A673 (cell line): ENCODE results near the gene COX6B2.

Source experiments
- CTCF ChIP-seq: fragments of 300-800, 200-600 bp; sonication (generic); conservative IDR thresholded peaks from 2 replicates; pipeline ENCODE4 v1.5.1; 2017; ENCODE audit warnings: low read depth, mild to moderate bottlenecking, antibody characterized with exemption, low read length, moderate library complexity, mixed read lengths
- EZH2 ChIP-seq: fragments of 200-600 bp; sonication (generic); IDR thresholded peaks from 2 replicates; pipeline ENCODE4 v1.6.1; 2017; ENCODE audit warnings: borderline replicate concordance, low read depth, mild to moderate bottlenecking, mixed read lengths, antibody characterized with exemption, low read length; ENCODE audit not compliant: poor library complexity, severe bottlenecking

DNA sequence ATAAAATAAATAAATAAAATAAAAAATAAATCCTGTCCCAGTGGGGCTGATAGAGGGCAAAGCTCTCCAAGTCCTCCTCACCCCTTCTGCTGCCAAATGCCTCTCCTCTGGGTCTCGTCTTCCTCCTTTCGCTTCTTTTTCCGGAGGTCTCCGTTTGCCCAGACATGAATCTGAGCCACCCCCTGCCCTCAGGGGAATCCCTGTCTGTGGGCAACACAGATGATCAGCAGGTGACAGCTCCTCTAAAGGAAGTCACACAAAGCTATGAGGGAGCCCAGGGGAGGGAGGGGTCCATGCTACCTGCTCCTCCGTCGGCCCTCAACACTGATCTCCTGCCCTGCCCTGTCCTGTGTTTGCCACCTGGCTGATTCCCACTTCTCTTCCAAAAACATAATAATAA, 29.9 kb downstream of the COX6B2 start:
- TF ChIP-seq CTCF (no peak), EZH2 (no peak)
